NB4 (cell line): ENCODE data around the gene FAM20C.

Experiments used
- CTCF ChIP-seq: IDR thresholded peaks from one replicate; pipeline ENCODE4 v1.5.1; 2012; ENCODE audit warnings: low read depth, low read length
- MAX ChIP-seq: IDR thresholded peaks from 2 replicates; pipeline ENCODE4 v1.6.1; 2011; ENCODE audit warnings: low read depth, low read length
- MYC ChIP-seq: IDR thresholded peaks from 2 replicates; pipeline ENCODE4 v1.6.1; 2011; ENCODE audit warnings: low read depth, low read length
- POLR2A ChIP-seq: IDR thresholded peaks from 2 replicates; pipeline ENCODE4 v1.6.1; 2011; ENCODE audit warnings: mild to moderate bottlenecking; ENCODE audit not compliant: insufficient read length; ENCODE audit errors: extremely low read depth

GRCh38 chr7:266851-267840 is 74.8 kb downstream of the FAM20C start:
- TF ChIP-seq CTCF: no peak
- no peak for TF ChIP-seq POLR2A
- no peak for TF ChIP-seq MAX
- no peak for TF ChIP-seq MYC
